ENCODE results near the gene EFNA1.

EFNA1 gene

DNA sequence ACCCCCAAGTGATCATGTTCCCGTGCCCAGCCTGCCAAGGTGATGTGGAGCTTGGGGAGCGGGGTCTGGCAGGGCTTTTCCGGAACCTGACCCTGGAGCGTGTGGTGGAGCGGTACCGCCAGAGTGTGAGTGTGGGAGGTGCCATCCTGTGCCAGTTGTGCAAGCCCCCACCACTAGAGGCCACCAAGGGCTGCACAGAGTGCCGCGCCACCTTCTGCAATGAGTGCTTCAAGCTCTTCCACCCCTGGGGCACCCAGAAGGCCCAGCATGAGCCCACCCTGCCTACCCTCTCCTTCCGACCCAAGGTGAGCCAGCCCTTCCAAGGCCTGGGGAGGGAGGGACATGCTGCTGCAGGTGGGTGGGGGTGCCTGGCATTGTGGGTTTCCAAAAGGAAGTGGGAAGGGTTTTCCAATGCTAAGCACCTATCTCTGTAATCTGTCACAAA lies 48.3 kb downstream of the EFNA1 start:
- TF ChIP-seq, protein P1, sequence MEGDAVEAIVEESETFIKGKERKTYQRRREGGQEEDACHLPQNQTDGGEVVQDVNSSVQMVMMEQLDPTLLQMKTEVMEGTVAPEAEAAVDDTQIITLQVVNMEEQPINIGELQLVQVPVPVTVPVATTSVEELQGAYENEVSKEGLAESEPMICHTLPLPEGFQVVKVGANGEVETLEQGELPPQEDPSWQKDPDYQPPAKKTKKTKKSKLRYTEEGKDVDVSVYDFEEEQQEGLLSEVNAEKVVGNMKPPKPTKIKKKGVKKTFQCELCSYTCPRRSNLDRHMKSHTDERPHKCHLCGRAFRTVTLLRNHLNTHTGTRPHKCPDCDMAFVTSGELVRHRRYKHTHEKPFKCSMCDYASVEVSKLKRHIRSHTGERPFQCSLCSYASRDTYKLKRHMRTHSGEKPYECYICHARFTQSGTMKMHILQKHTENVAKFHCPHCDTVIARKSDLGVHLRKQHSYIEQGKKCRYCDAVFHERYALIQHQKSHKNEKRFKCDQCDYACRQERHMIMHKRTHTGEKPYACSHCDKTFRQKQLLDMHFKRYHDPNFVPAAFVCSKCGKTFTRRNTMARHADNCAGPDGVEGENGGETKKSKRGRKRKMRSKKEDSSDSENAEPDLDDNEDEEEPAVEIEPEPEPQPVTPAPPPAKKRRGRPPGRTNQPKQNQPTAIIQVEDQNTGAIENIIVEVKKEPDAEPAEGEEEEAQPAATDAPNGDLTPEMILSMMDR (conservative IDR thresholded peaks at IDR 0.05; ENCODE audit: low read depth, low read length), result no peak
- no peak overlapping the region for H3K4me3 ChIP-seq (ENCODE audit: low read depth, low read length)
- DNase-seq (ENCODE audit: low read depth), result no peak

DNA sequence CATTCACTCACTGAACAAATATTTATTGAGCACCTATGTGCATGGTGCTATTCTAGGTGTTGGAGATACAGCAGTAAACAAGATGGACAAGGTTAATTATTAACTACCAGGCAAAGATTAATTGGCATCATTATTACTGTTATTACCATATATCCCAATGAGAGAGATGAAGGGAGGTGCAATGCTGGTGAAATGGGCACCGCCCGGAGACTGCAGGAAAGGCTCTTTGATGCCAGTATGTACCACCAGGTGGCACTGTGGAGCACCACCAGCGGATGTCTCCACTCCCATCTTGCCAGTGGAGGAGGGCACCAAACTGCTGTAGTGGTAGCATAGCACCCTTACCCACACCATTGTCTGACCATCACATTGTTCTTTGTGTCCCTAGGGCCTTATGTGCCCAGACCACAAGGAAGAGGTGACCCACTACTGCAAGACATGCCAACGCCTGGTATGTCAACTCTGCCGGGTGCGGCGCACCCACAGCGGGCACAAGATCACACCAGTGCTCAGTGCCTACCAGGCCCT lies 48.9 kb downstream of the EFNA1 start:
- H3K4me3 ChIP-seq (ENCODE audit: low read depth, low read length), result no peak overlapping the region
- peak; percentile 75 for DNase-seq (ENCODE audit: low read depth)
- TF ChIP-seq, protein P1 (conservative IDR thresholded peaks at IDR 0.05; ENCODE audit: low read depth, low read length), result peak; percentile 94

GRCh38 chr1:155177192-155177917 lies 49.7 kb downstream of the EFNA1 start:
- TF ChIP-seq, protein P1 (conservative IDR thresholded peaks at IDR 0.05; ENCODE audit: low read depth, low read length), result no peak
- DNase-seq (ENCODE audit: low read depth), result no peak
- no peak overlapping the region for H3K4me3 ChIP-seq (ENCODE audit: low read depth, low read length)

GRCh38 chr1:155177918-155178281 lies 50.2 kb downstream of the EFNA1 start:
- TF ChIP-seq, protein P1 (conservative IDR thresholded peaks at IDR 0.05; ENCODE audit: low read depth, low read length), result no peak
- H3K4me3 ChIP-seq (ENCODE audit: low read depth, low read length), result no peak overlapping the region
- DNase-seq (ENCODE audit: low read depth), result no peak

GRCh38 chr1:155178441-155179111 lies 50.9 kb downstream of the EFNA1 start:
- H3K4me3 ChIP-seq (ENCODE audit: low read depth, low read length), result no peak overlapping the region
- no peak for DNase-seq (ENCODE audit: low read depth)
- TF ChIP-seq, protein P1 (conservative IDR thresholded peaks at IDR 0.05; ENCODE audit: low read depth, low read length), result no peak

DNA sequence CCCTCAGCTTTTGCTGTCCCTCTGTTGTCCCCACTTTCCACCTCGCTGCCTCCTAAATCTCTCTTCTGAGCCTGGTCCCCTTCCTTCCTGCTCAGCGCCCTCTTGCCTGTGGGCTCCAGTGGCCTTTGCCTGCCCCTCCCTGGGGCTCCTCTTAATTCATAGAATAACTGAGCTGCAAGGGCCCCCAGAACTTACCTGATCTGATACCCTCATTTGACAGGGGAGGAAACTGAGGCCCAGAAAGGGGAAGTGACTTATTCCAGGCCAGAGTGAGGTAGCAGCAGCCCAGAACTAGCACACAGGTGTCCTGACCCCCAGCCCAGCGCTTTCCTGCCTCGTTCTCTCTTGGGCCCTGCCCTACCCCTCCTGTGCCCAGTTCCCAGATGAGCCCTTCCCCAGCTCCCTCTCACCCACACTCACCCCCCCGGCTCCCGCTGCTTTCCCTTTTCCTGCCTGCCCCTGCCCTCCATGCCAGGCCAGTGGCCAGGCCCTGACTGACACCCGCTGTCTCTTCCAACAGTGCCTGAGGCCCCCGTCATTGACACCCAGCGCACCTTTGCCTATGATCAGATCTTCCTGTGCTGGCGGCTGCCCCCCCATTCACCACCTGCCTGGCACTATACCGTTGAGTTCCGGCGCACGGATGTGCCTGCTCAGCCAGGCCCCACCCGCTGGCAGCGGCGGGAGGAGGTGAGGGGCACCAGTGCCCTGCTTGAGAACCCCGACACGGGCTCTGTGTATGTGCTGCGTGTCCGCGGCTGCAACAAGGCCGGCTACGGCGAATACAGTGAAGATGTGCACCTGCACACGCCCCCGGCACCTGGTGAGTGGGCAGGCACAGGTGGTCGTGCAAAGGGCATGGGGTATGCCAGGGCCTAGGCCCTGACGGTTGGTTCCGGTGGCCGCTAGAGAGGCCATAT lies 51.7 kb downstream of the EFNA1 start:
- H3K4me3 ChIP-seq (ENCODE audit: low read depth, low read length), result no peak overlapping the region
- DNase-seq (ENCODE audit: low read depth), result no peak
- TF ChIP-seq, protein P1 (conservative IDR thresholded peaks at IDR 0.05; ENCODE audit: low read depth, low read length), result no peak
